Glutamatergic neuron (in vitro differentiated cells): ENCODE results near the gene CCT4. TPM values are rescaled to one million over a fixed set of nuclear protein-coding genes. Genes with fewer than 3 reads are reported as not detected.

Experiments
- DNase-seq: peaks from one replicate; pipeline ENCODE4 v3.0.0; 2022
- H3K27ac Mint-ChIP-seq: one replicate; pipeline ENCODE4 v1.8.0; 2020; ENCODE audit warnings: mild to moderate bottlenecking, mixed read lengths, inconsistent platforms; ENCODE audit not compliant: unreplicated experiment
- H3K27me3 Mint-ChIP-seq: one replicate; pipeline ENCODE4 v1.8.0; 2020; ENCODE audit warnings: mild to moderate bottlenecking, moderate library complexity, mixed read lengths, inconsistent platforms; ENCODE audit not compliant: unreplicated experiment
- H3K36me3 Mint-ChIP-seq: one replicate; pipeline ENCODE4 v1.8.0; 2020; ENCODE audit warnings: mild to moderate bottlenecking, mixed read lengths, inconsistent platforms; ENCODE audit not compliant: unreplicated experiment
- H3K4me1 Mint-ChIP-seq: one replicate; pipeline ENCODE4 v1.8.0; 2020; ENCODE audit warnings: mild to moderate bottlenecking, low read depth, mixed read lengths, inconsistent platforms; ENCODE audit not compliant: unreplicated experiment
- H3K4me3 Mint-ChIP-seq: one replicate; pipeline ENCODE4 v1.8.0; 2020; ENCODE audit warnings: mild to moderate bottlenecking, mixed read lengths, inconsistent platforms; ENCODE audit not compliant: unreplicated experiment
- H3K9me3 Mint-ChIP-seq: one replicate; pipeline ENCODE4 v1.8.0; 2020; ENCODE audit warnings: mild to moderate bottlenecking, moderate library complexity, mixed read lengths, inconsistent platforms; ENCODE audit not compliant: unreplicated experiment
- CTCF ChIP-seq: fragments of 200-600 bp; sonication (generic); IDR thresholded peaks from one replicate; pipeline ENCODE4 v1.5.0; 2021; ENCODE audit not compliant: partially characterized antibody, unreplicated experiment
- total RNA-seq: library from RNA; stranded (reverse); fragmentation: NEBNext Ultra II Directional; extraction: Animal tissue kit (Norgen Biotek cat#: 25700); gene quantifications from one replicate; pipeline ENCODE4 v1.2.1, GENCODE V29; 2021; ENCODE audit not compliant: unreplicated experiment

CCT4 gene
- total RNA-seq, 1 donor from 2014 or later: 146 TPM

GRCh38 chr2:61911510-61911909 is 23.1 kb upstream of the CCT4 start:
- Mint-ChIP-seq H3K9me3 (no peaks in the 10 kb centered on the region), H3K27ac (no peak overlapping the region), H3K36me3 (no peaks in the 10 kb centered on the region), H3K4me3 (no peak overlapping the region), H3K4me1 (no peaks in the 10 kb centered on the region), H3K27me3 (peaks cover 2% of the 10 kb centered on the region)
- DNase-seq: no peak
- TF ChIP-seq CTCF: no peak

GRCh38 chr2:61910603-61911002 is 22.1 kb upstream of the CCT4 start:
- H3K9me3 Mint-ChIP-seq: no peaks in the 10 kb centered on the region
- peaks cover 2% of the 10 kb centered on the region for H3K27me3 Mint-ChIP-seq
- H3K36me3 Mint-ChIP-seq: no peaks in the 10 kb centered on the region
- H3K4me3 Mint-ChIP-seq: no peak overlapping the region
- no peaks in the 10 kb centered on the region for H3K4me1 Mint-ChIP-seq
- H3K27ac Mint-ChIP-seq: no peak overlapping the region
- no peak for DNase-seq
- TF ChIP-seq CTCF: no peak

- no peak for TF ChIP-seq CTCF
- Mint-ChIP-seq H3K27me3 (peaks cover 2% of the 10 kb centered on the region), H3K36me3 (no peaks in the 10 kb centered on the region), H3K4me3 (no peak overlapping the region), H3K4me1 (no peaks in the 10 kb centered on the region), H3K27ac (no peak overlapping the region), H3K9me3 (no peaks in the 10 kb centered on the region)
- DNase-seq: no peak
Measured at GRCh38 chr2:61909116-61909515, 20.7 kb upstream of the CCT4 start.

GRCh38 chr2:61906186-61906470 is 17.7 kb upstream of the CCT4 start:
- peak overlapping the region; percentile 98 for H3K4me3 Mint-ChIP-seq
- peak overlapping the region; percentile 94 for H3K27ac Mint-ChIP-seq
- peaks cover 2% of the 10 kb centered on the region for H3K27me3 Mint-ChIP-seq
- no peaks in the 10 kb centered on the region for H3K36me3 Mint-ChIP-seq
- no peaks in the 10 kb centered on the region for H3K9me3 Mint-ChIP-seq
- TF ChIP-seq CTCF: no peak
- H3K4me1 Mint-ChIP-seq: no peaks in the 10 kb centered on the region
- DNase-seq: no peak

- peak within 1 kb of the TSS; percentile 98 for H3K4me3 Mint-ChIP-seq
- peaks cover 2% of the 10 kb centered on the region for H3K27me3 Mint-ChIP-seq
- H3K27ac Mint-ChIP-seq: peak within 1 kb of the TSS; percentile 94
- TF ChIP-seq CTCF: no peak
- H3K36me3 Mint-ChIP-seq: no peaks in the 10 kb centered on the region
- H3K4me1 Mint-ChIP-seq: no peaks in the 10 kb centered on the region
- H3K9me3 Mint-ChIP-seq: no peaks in the 10 kb centered on the region
- peak; percentile 85 for DNase-seq
Measured at GRCh38 chr2:61905372-61906185, 17.1 kb upstream of the CCT4 start, which contains the start of gene COMMD1. Gene COMMD1 (plus strand): TSS chr2:61905674. CDS start chr2:61905679, 5 bp downstream.
